Measurements from ENCODE around the gene TCEANC2. TPM values are rescaled to one million over a fixed set of nuclear protein-coding genes. Genes with fewer than 3 reads are reported as not detected.

Gene TCEANC2
- total RNA-seq, 2 experiments from 2014 or later, result 2.3 to 2.7 TPM

DNA sequence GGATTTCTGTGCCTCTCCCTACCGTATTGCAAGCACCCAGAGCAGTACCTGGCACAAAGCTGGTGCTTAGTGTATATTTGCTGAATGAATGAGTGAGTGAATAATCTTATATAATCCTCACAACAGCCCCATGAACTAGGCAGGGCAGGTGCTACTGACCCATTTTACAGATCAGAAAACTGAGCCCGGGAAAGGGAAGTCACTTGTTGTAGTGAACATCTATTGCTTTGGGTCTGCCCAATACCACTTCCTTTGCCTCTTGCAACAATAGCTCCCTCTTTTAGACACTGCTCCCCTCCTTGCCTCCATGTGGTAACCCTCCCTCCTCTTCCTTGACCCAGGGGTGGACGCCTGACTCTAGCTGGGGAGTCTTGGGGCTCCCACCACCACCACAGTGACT, 96.3 kb downstream of the TCEANC2 start:
- H3K9me3 Mint-ChIP-seq, result no peaks in the 10 kb centered on the region

GRCh38 chr1:54151013-54151412, 97.6 kb downstream of the TCEANC2 start:
- CTCF ChIA-PET, result no interaction called here
- Histone ChIP-seq H3K4me1 (ENCODE audit: insufficient read depth, low read length) (no peaks in the 10 kb centered on the region), H3K36me3 (ENCODE audit: insufficient read depth, low read length) (no peaks in the 10 kb centered on the region), H3K4me3 (ENCODE audit: low read length) (no peak overlapping the region), H3K9me3 (ENCODE audit: control insufficient read depth in 1 of 2, insufficient read depth in 1 of 2, low read length in 2 of 2) (no peaks in the 10 kb centered on the region), H3K27me3 (ENCODE audit: control insufficient read depth in 1 of 2, insufficient read depth in 2 of 2, low read length in 2 of 2) (no peaks in the 10 kb centered on the region), H3K27ac (ENCODE audit: low read depth in 1 of 2, low read length in 2 of 2) (no peak overlapping the region)
- no peak overlapping the region for H3K4me3 Mint-ChIP-seq
- DNase-seq (no peak), ATAC-seq (ENCODE audit: poor library complexity) (no peak)
- H3K27ac Mint-ChIP-seq, result no peak overlapping the region
- H3K36me3 Mint-ChIP-seq (ENCODE audit: low read depth), result no peaks in the 10 kb centered on the region
- TF ChIP-seq, protein P1, sequence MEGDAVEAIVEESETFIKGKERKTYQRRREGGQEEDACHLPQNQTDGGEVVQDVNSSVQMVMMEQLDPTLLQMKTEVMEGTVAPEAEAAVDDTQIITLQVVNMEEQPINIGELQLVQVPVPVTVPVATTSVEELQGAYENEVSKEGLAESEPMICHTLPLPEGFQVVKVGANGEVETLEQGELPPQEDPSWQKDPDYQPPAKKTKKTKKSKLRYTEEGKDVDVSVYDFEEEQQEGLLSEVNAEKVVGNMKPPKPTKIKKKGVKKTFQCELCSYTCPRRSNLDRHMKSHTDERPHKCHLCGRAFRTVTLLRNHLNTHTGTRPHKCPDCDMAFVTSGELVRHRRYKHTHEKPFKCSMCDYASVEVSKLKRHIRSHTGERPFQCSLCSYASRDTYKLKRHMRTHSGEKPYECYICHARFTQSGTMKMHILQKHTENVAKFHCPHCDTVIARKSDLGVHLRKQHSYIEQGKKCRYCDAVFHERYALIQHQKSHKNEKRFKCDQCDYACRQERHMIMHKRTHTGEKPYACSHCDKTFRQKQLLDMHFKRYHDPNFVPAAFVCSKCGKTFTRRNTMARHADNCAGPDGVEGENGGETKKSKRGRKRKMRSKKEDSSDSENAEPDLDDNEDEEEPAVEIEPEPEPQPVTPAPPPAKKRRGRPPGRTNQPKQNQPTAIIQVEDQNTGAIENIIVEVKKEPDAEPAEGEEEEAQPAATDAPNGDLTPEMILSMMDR (IDR thresholded peaks at IDR 0.05), result no peak
- H3K27me3 Mint-ChIP-seq, result no peaks in the 10 kb centered on the region
- POLR2A ChIA-PET, result no interaction called here
- no peaks in the 10 kb centered on the region for H3K4me1 Mint-ChIP-seq (ENCODE audit: low read depth)
- H3K9me3 Mint-ChIP-seq, result no peaks in the 10 kb centered on the region
- intact Hi-C loops (cut with DNase I, micrococcal nuclease), result no loop called here

More for the DNA sequence above, 96.3 kb downstream of the TCEANC2 start:
- Histone ChIP-seq H3K9me3 (ENCODE audit: control insufficient read depth in 1 of 2, insufficient read depth in 1 of 2, low read length in 2 of 2) (no peaks in the 10 kb centered on the region), H3K4me1 (ENCODE audit: insufficient read depth, low read length) (no peaks in the 10 kb centered on the region), H3K4me3 (ENCODE audit: low read length) (no peak overlapping the region), H3K27ac (ENCODE audit: low read depth in 1 of 2, low read length in 2 of 2) (no peak overlapping the region), H3K36me3 (ENCODE audit: insufficient read depth, low read length) (no peaks in the 10 kb centered on the region), H3K27me3 (ENCODE audit: control insufficient read depth in 1 of 2, insufficient read depth in 2 of 2, low read length in 2 of 2) (no peaks in the 10 kb centered on the region)
- DNase-seq (peak in 1 of 14 experiments; percentile 8), ATAC-seq (ENCODE audit: poor library complexity) (no peak)
- Mint-ChIP-seq H3K4me1 (ENCODE audit: low read depth) (no peaks in the 10 kb centered on the region), H3K36me3 (ENCODE audit: low read depth) (no peaks in the 10 kb centered on the region), H3K27me3 (no peaks in the 10 kb centered on the region), H3K27ac (no peak overlapping the region), H3K4me3 (no peak overlapping the region)
- intact Hi-C loops (cut with DNase I, micrococcal nuclease), result no loop called here
- TF ChIP-seq, protein P1 (IDR thresholded peaks at IDR 0.05), result no peak
- ChIA-PET POLR2A (no interaction called here), CTCF (no interaction called here)

DNA sequence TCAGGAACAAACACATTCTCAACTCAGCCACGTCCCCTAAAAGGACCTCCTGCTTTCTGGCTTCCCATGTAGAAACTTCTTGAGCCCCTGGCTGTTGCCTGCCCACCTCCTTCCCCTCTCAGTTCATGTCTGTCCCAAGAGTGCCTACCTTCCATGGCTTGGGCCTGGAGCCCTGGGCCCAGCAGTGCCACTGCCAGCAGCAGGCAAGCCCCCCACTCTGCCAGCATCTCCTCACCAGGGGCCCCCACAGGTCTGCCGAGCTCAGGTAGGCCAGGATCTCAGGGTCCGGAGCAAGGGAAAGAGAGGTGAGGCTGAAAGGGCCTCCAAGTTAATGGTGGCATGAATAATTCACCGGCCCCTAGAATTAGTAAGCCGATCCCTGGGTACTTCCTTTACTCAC, 99.3 kb downstream of the TCEANC2 start, which contains the start of gene CDCP2:
Gene CDCP2 (minus strand): TSS at position 305 of the 400 bp plus-strand sequence. CDS start 78 bp downstream, at position 227.
- H3K27me3 Mint-ChIP-seq, result no peaks in the 10 kb centered on the region
- TF ChIP-seq, protein P1 (IDR thresholded peaks at IDR 0.05), result no peak
- ATAC-seq (ENCODE audit: poor library complexity), result no peak
- Histone ChIP-seq H3K4me1 (ENCODE audit: insufficient read depth, low read length) (no peaks in the 10 kb centered on the region), H3K4me3 (ENCODE audit: low read length) (no peak within 1 kb of the TSS), H3K27me3 (ENCODE audit: control insufficient read depth in 1 of 2, insufficient read depth in 2 of 2, low read length in 2 of 2) (no peaks in the 10 kb centered on the region), H3K36me3 (ENCODE audit: insufficient read depth, low read length) (no peaks in the 10 kb centered on the region), H3K27ac (ENCODE audit: low read depth in 1 of 2, low read length in 2 of 2) (no peak within 1 kb of the TSS), H3K9me3 (ENCODE audit: control insufficient read depth in 1 of 2, insufficient read depth in 1 of 2, low read length in 2 of 2) (no peaks in the 10 kb centered on the region)
- H3K4me1 Mint-ChIP-seq (ENCODE audit: low read depth), result no peaks in the 10 kb centered on the region
- H3K9me3 Mint-ChIP-seq, result no peaks in the 10 kb centered on the region
- intact Hi-C loops (cut with DNase I, micrococcal nuclease), result no loop called here
- no peak within 1 kb of the TSS for H3K4me3 Mint-ChIP-seq
- no peaks in the 10 kb centered on the region for H3K36me3 Mint-ChIP-seq (ENCODE audit: low read depth)
- DNase-seq, result no peak
- H3K27ac Mint-ChIP-seq, result no peak within 1 kb of the TSS
- ChIA-PET CTCF (no interaction called here), POLR2A (no interaction called here)

Measured in CD4-positive, alpha-beta T cell (primary cell).